GM21381 (cell line): ENCODE data around the gene RBBP5.

Experiments used
- ATAC-seq: cut with Tn5 transposase; IDR thresholded peaks from one replicate; pipeline ENCODE4 v1.9.1; 2021; ENCODE audit warnings: mild to moderate bottlenecking, moderate library complexity; ENCODE audit not compliant: unreplicated experiment

RBBP5 gene

DNA sequence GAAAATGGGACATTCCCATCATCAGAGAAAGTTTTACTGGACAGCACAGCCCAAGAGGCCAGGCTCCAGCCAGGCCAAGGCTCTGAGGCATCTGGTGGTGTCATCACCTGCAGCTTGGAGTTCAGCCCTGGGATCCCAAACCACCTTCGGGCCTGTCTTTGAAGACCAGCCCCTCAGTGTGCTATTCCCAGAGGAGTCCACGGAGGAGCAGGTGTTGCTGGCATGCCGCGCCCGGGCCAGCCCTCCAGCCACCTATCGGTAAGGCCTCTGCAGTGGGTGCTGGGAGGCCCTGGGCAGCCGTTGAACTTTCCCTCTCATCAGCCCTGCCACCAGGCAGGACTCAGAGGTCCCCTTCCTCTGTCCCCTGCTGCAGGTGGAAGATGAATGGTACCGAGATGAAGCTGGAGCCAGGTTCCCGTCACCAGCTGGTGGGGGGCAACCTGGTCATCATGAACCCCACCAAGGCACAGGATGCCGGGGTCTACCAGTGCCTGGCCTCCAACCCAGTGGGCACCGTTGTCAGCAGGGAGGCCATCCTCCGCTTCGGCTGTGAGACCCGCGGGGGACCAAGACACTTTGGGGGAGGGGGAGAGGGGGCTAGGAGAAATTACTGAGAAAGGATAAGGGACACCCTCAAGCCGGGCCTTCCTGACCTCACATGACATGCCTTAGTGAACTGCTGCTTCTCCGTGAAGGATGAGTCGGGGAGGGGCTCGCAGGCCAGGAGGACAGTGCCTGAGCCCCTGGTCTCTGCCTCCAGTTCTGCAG, 63.8 kb downstream of the RBBP5 start:
- no peak for ATAC-seq

DNA sequence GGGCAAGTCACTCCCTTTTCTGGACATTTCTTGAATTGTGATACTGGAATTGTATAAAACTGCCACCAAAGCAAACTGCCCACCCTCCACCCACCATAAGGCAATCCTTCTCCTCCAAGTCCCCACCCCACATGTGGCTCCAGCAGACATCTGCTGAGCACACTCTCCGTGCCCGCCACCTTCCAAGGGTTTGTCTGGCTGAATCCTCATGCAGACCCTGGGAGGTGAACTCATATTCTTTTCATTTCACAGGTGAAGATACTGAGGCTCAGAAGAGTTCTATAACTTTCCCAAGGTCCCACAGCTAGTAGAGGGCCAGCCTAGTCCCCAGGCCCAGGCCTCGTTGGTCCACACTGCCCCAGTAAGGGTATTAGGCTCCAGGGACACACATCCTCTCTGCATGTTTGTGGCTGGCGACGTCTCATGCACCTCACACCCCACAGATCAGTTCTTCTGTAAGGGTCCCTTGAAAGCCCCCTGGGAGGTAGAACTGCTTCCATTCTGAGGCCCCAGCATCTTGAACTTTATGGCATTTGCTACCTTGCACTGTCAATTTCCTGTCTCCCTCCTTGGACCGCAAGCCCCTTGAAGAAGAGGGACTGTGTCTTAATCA, 64.7 kb downstream of the RBBP5 start:
- ATAC-seq, result no peak

DNA sequence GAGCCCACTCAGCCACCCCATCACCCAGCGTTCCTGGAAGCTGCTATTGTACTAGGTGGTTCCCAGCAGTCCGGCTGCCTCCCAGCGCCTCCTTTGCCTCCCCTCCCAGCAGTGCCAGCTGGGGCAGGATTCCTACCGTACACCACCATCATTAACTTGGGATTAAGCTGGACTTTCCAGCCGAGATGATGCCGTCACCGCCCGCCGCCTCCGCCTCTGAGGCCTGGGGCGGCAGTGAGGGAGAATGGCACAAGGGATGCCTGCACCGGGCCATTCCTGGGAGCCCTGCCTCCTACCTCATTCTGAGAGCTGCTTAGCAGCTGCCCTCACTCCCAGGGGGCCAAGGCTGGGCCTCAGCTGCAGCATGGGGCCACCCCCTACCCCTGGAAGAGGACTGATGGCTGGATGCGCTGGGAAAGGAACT, 65.6 kb downstream of the RBBP5 start:
- ATAC-seq, result no peak

DNA sequence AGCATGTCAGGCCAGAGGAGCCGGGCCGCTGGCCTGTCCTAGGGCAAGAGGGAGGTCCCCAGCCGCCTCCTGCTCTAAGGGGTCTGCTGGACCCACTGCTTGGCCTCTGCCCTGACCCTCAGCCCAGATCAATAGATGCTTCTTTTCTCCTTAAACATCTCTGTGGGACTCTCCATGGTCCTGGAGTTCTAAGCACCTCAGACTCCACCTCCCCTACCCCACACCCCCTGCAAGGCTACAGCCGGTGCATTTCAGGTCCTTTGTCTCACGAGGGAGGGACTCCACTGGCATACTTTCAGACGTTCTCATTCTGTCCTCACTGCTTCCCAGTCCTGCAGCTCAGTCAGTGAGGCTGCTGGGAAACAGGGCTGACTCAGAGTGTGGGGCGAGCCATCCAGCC, 67.8 kb downstream of the RBBP5 start:
- ATAC-seq, result no peak

GRCh38 chr1:205053296-205053695, 68.5 kb downstream of the RBBP5 start:
- no peak for ATAC-seq

DNA sequence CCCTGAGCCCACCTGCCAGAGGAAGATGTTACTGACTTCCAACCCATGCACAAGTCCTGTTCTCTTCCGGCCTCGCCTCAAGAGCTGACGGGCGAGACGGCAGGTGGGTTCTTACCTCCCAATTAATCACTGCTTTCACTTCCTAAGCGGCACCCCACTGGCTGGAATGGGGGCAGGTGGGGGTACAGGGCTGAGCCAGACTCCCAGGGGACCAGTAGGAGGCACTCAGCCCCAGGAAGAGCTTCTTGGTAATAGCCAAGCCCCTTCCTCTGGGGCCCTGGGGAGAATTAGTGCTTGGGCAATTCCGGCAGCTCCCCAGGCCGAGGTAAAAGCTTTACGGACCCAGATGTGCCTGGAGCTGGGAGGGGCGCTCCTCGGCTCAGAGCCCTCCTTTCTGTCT, 69.1 kb downstream of the RBBP5 start:
- no peak for ATAC-seq

DNA sequence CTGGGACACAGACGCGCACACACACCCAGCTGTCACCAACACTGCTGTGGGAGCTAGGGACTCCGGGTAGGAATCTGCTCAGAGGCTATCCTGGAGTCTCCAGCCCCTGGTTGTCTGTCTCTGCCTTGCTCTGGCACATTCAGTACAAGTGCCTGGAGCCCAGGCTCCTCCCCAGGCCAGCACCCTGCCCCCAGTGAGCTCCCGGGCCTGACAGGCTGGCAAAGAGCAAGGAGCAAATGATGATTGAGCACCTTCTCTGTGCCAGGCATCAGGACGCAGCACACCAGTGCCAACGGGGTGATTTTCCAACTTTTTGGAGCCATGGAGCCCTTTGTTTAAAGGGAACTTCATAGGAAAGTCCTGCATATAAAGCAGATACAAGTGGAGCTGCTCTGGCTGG, 72.3 kb downstream of the RBBP5 start:
- no peak for ATAC-seq

GRCh38 chr1:205048382-205048781, 73.4 kb downstream of the RBBP5 start:
- ATAC-seq, result no peak

DNA sequence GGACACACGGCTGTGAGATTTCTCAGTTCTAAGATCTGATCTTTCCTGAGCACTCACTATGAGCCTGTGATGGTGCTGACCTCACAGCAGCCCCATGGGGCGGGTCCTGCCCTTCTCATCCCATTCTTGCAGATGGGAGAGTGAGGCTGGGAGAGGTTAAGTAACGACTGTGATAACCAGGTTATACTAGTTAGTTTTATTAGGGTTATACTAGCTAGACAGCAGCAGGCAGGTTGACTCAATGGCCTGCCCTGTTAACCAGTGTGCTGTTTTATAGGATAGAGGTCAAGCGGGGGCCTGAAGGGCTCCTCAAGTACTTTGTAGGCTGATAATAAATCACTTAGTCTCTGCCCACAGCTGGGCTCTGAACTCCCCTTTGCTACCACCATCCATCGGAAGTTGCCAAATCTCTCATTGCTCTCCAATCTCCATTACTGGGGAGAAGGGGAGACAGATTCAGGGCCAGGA, 74.0 kb downstream of the RBBP5 start:
- ATAC-seq, result no peak

DNA sequence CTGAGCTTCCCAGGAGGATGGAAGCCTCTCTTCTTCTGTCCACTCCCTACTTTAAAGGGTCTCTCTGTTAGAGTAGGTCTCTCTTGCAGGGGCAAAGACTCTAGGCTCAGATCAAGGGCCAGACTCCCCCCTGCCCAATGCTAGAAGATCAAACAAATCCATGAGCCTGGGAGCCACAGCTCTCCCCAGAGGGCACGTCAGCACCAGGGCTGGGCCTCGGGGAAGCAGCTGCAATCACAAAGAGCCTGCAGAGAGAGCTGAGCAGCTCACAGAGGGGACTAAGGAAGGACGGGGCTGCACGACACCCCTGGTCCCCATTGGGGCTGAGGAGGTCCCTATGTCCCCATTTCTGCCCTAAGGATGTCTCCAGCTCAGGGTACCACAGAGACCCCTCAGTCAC, 74.9 kb downstream of the RBBP5 start:
- ATAC-seq, result no peak

- no peak for ATAC-seq
These were observed 76.6 kb downstream of the RBBP5 start for GRCh38 chr1:205045146-205045545.

GRCh38 chr1:205044741-205045140, 77.0 kb downstream of the RBBP5 start:
- ATAC-seq, result no peak

DNA sequence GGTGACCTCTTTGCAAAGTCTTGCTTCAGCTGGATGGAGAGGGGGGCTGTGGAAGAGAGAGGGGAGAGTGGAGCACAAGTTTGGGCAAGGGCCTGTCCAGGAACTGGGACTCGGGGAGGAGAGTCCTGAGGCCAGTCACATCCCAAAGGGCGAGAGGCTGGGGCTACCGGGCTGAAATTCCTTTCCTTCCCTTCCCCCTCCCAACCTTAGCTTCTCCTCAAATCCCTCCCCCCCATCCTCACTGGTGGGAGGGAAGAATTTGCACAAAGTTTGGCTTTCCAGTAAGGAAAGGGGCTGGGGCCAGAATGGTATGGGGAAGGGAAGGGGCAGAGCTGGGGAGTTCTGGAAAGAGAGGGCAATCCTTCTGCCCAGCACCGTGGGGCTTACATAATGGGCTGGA, 77.9 kb downstream of the RBBP5 start:
- no peak for ATAC-seq

- ATAC-seq, result no peak
These were observed 78.6 kb downstream of the RBBP5 start, which contains the start of gene CNTN2 for GRCh38 chr1:205042911-205043806. TSS of gene CNTN2 (plus strand) at chr1:205043212. CDS start at chr1:205053186, 9,974 bp downstream.

GRCh38 chr1:205041998-205042910, 79.5 kb downstream of the RBBP5 start:
- no peak for ATAC-seq

DNA sequence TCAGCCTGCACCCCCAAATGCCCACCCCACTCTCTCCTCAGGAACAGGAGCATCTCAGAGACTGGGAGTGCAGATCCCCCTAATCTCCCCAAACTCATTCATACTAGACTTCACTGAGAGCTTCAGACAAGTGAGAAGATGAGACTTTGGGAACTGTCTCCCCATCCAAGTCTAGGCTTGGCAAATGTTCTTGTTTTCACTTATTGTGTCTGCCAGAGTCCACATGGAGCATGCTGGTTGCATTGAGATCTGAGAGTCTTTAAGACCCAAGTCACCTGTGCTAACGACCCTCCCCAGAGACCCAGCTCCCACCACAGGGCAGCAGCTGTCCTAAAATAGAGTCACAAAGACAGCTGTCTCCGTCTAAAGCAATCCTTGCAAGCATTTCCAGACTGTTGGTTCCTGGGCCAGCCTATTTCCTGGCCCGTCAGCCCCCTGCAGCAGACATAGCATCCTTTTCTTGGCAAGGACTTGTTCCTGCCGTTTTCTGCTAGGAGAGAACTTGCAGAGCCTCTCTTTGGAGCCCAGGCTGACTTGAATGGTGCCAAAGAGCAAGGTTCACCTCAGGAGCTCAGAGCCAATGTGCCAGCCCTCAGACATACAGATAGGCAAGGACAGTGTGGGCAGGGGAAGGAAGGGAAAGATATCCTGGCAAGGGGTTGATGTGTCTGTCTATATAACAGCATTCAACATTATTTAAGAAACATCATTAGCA, 80.6 kb downstream of the RBBP5 start:
- no peak for ATAC-seq

DNA sequence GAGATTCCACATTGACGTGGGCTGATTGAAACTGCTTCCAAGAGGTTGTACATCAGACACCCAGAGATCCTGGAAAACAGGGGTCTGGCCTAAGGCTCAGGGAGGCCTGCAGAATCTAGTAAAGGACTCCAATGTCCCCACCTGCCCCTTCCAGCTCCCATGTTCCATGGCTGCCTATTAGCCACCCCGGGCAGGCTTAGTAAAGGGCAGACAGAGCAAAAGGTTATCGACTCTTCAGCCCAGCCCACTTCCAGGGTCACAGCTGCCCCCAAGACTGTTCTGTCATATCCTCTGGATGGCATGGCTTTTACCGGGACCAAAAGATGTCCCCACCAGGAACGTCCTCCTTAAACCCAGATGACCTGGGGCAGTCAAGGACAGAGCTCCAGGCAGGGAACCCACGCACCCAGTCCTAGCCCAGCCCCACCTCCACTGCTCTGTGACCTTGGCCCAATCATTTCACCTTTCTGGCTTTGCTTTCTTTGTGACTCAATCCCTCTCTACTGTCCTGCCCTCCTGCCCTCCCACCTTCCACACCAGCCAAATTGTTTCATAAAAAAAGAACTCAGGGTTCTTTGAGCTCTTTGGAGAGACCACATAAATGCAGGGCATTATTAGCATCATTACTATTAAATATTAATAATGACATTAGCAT, 83.5 kb downstream of the RBBP5 start:
- ATAC-seq, result no peak

- no peak for ATAC-seq
These were observed 84.2 kb downstream of the RBBP5 start for GRCh38 chr1:205037539-205037938.
